HFFc6 (cell line): ENCODE results near the gene TAF4. TPM values are rescaled to one million over a fixed set of nuclear protein-coding genes. Genes with fewer than 3 reads are reported as not detected.
"Not testable (repeated sequence)": the region's sequence is repeated elsewhere in the genome, so short reads cannot be mapped to it uniquely, and the experiment has no call there.

Experiments
- DNase-seq: peaks from one replicate; pipeline ENCODE4 v3.0.0-alpha.2; 2018
- H3K27ac Mint-ChIP-seq: 2 replicates; pipeline ENCODE4 v1.8.0; 2020; ENCODE audit warnings: mild to moderate bottlenecking, mixed read lengths
- H3K27me3 Mint-ChIP-seq: 2 replicates; pipeline ENCODE4 v1.8.0; 2021; ENCODE audit warnings: mild to moderate bottlenecking, moderate library complexity, mixed read lengths; ENCODE audit not compliant: insufficient read depth
- H3K36me3 Mint-ChIP-seq: 2 replicates; pipeline ENCODE4 v1.8.0; 2021; ENCODE audit warnings: low read depth, mixed read lengths
- H3K4me1 Mint-ChIP-seq: 2 replicates; pipeline ENCODE4 v1.8.0; 2020; ENCODE audit warnings: low read depth, mixed read lengths
- H3K4me3 Mint-ChIP-seq: 2 replicates; pipeline ENCODE4 v1.8.0; 2020; ENCODE audit warnings: mild to moderate bottlenecking, moderate library complexity, mixed read lengths
- H3K9me3 Mint-ChIP-seq: 2 replicates; pipeline ENCODE4 v1.8.0; 2020; ENCODE audit warnings: mild to moderate bottlenecking, mixed read lengths
- CTCF ChIP-seq: fragments of 200-600 bp; sonication (generic); IDR thresholded peaks from 2 replicates; pipeline ENCODE4 v1.5.0; 2021; ENCODE audit warnings: antibody characterized with exemption, mild to moderate bottlenecking
- total RNA-seq, 6 experiments: library from RNA; stranded (reverse); fragmentation: NEBNext Ultra II Directional; extraction: Animal tissue kit (Norgen Biotek cat#: 25700); gene quantifications; 2 replicates in 1 of 6; 3 replicates in 5 of 6; pipeline ENCODE4 v1.2.3, GENCODE V29; 2021

TAF4 gene
- total RNA-seq, 6 experiments from 2014 or later, result 9.4 to 11.7 (median 9.9) TPM

DNA sequence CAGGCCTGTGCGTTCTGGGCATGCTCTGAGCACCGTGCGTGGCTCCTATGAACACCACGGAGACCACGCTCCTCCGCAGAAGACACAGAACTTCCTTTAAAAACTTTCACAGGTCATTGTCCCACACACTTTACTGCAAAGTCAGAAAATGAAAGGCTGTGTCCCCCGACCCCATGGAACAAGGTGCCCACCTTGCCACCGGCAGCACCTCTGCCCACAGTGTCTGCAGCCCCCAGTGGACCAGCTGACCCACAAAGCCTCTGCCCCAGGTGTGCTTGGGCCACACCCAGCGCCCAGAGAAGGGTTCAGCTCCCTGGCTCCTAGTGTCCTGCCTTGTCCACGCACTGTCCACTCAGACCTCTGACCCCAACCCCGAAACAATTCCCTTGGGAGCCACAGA, 8.7 kb downstream of the TAF4 start:
- Mint-ChIP-seq H3K36me3 (no peaks in the 10 kb centered on the region), H3K27ac (no peak overlapping the region), H3K9me3 (no peaks in the 10 kb centered on the region), H3K4me1 (no peaks in the 10 kb centered on the region), H3K27me3 (no peaks in the 10 kb centered on the region; the same call in 1 of the 2 replicates), H3K4me3 (no peak overlapping the region)
- no peak for TF ChIP-seq CTCF
- DNase-seq, result no peak

DNA sequence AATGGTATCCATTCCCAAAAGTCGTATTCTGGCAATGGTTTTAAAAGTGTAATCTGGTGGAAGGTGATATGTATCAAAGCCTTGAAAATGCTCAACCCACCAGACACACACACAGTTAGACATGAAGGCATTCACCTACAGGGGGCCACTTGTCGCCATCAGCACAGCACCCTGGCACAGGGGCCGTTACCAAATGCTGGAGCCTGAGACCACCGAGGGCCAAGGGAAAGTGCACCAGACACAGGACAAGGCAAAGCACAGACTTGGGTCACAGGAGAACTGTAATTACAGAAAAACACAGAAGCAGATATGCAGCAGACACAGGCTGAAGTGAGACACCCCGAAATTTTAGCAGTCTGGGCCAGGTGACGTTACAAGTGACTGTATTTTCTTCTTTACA, 9.3 kb downstream of the TAF4 start:
- Mint-ChIP-seq H3K4me3 (no peak overlapping the region), H3K9me3 (no peaks in the 10 kb centered on the region), H3K27ac (no peak overlapping the region), H3K27me3 (no peaks in the 10 kb centered on the region; the same call in 1 of the 2 replicates), H3K36me3 (no peaks in the 10 kb centered on the region), H3K4me1 (no peaks in the 10 kb centered on the region)
- TF ChIP-seq CTCF, result no peak
- no peak for DNase-seq

DNA sequence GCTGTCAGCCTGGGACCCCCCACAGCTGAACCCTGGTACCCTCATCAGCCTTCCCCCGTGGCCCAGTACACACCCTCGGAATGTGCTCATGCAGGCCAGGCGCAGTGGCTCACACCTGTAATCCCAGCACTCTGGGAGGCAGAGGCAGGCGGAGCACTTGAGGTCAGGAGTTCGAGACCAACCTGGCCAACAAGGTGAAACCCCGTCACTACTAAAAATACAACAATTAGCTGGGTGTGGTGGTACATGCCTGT, 9.9 kb downstream of the TAF4 start:
- not testable (repeated sequence) for H3K4me1 Mint-ChIP-seq, H3K4me3 Mint-ChIP-seq, H3K9me3 Mint-ChIP-seq, H3K36me3 Mint-ChIP-seq, H3K27ac Mint-ChIP-seq, H3K27me3 Mint-ChIP-seq, DNase-seq

GRCh38 chr20:62055106-62055861, 10.4 kb downstream of the TAF4 start:
- Mint-ChIP-seq H3K4me3 (no peak overlapping the region), H3K27me3 (no peaks in the 10 kb centered on the region; the same call in 1 of the 2 replicates), H3K27ac (no peak overlapping the region), H3K36me3 (no peaks in the 10 kb centered on the region), H3K4me1 (no peaks in the 10 kb centered on the region), H3K9me3 (no peaks in the 10 kb centered on the region)
- no peak for DNase-seq
- TF ChIP-seq CTCF, result no peak

DNA sequence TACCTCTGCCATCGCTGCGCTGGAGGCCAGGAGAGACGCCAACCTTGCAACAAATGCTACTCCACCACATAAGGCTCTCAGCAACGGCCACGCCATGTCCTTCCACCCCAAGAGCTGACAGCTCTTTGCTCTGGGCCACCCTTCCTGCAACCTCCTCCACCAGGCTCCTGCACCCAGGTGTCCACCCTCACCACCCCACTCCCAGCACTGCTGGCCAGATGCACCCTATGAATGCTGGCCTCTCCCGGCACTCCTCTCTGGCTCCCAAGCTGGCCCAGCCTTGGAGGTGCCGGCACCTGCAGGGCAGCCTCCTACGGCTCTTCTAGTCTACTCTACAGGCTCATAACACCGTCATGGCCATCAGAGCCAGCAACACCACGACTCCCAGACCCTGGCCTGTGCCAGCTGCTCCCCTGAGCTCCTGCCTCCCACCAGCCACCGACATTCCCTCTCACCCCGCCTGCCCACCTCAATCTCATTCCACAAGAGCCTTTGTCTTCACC, 11.2 kb downstream of the TAF4 start:
- TF ChIP-seq CTCF, result no peak
- no peak overlapping the region for H3K4me3 Mint-ChIP-seq
- H3K27ac Mint-ChIP-seq, result no peak overlapping the region

DNA sequence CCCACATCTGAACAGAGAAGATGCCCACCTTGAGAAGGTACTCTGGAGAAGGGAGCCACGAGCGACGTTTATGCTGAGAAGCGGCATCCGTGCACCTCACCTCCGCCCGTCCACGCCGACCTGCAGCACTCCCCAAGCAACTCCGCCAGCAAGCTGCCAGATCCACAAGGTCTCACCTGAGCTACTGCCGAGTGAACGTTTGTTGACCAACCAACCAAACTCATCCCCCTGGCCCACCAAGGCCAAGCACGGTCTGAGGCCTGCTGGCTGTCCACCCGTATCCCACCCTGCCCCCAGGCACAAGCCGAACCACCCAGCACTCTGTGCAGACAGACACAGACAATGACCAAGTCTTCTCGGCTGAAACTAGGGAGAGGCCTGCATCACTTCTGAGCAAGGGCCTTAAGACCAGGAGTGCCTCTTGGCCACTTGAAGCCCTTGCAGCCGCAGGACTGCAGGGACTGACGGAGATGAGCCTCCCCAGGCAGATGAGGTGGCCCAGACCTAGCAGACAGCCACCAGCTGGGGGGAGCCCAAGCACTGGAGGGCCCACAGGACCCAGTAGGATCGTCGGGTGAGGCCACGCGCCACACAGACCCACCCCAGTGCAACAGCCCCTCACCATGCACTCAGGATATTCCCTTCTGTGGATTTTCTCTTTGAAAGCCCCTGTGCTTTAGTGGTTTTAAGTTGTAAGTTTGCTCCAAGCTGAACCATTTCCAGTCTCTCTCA, 12.1 kb downstream of the TAF4 start:
- Mint-ChIP-seq H3K4me1 (no peaks in the 10 kb centered on the region), H3K9me3 (no peaks in the 10 kb centered on the region), H3K36me3 (no peaks in the 10 kb centered on the region), H3K4me3 (no peak overlapping the region), H3K27ac (no peak overlapping the region), H3K27me3 (no peaks in the 10 kb centered on the region; the same call in 1 of the 2 replicates)
- no peak for TF ChIP-seq CTCF
- DNase-seq, result no peak

More for the DNA sequence above, 11.2 kb downstream of the TAF4 start:
- Mint-ChIP-seq H3K9me3 (no peaks in the 10 kb centered on the region), H3K4me1 (no peaks in the 10 kb centered on the region), H3K36me3 (no peaks in the 10 kb centered on the region), H3K27me3 (no peaks in the 10 kb centered on the region; the same call in 1 of the 2 replicates)
- no peak for DNase-seq
